Measurements from ENCODE around the gene BCAN.
A peak's percentile ranks its signal among the peaks of the same experiment; 100 is the strongest.

Gene BCAN

GRCh38 chr1:156659661-156659987, 17.7 kb downstream of the BCAN start:
- DNase-seq, result no peak
- no peak for TF ChIP-seq CTCF (IDR thresholded peaks at IDR 0.05; ENCODE audit: low read depth, low read length)
- H3K9me3 ChIP-seq (ENCODE audit: severe bottlenecking), result no peaks in the 10 kb centered on the region
- 0 out of 2 replicates have a peak overlapping the region, but pooled peaks have one; percentile 2 for H3K27ac ChIP-seq
- H3K27me3 ChIP-seq (ENCODE audit: insufficient read depth, low read depth, severe bottlenecking), result no peaks in the 10 kb centered on the region
- no peaks in the 10 kb centered on the region for H3K36me3 ChIP-seq
- no peak overlapping the region for H3K4me3 ChIP-seq (ENCODE audit: low read depth, low read length)

GRCh38 chr1:156659988-156660751, 18.3 kb downstream of the BCAN start:
- Histone ChIP-seq H3K4me3 (ENCODE audit: low read depth, low read length) (no peak overlapping the region), H3K9me3 (ENCODE audit: severe bottlenecking) (no peaks in the 10 kb centered on the region)

GRCh38 chr1:156660752-156661112, 18.8 kb downstream of the BCAN start:
- Histone ChIP-seq H3K36me3 (no peaks in the 10 kb centered on the region), H3K27me3 (ENCODE audit: insufficient read depth, low read depth, severe bottlenecking) (no peaks in the 10 kb centered on the region), H3K9me3 (ENCODE audit: severe bottlenecking) (no peaks in the 10 kb centered on the region), H3K4me3 (ENCODE audit: low read depth, low read length) (peak overlapping the region; percentile 17), H3K27ac (peak overlapping the region; percentile 97)
- TF ChIP-seq CTCF (IDR thresholded peaks at IDR 0.05; ENCODE audit: low read depth, low read length), result no peak
- DNase-seq, result no peak

More at GRCh38 chr1:156659988-156660751, 18.3 kb downstream of the BCAN start:
- TF ChIP-seq CTCF (IDR thresholded peaks at IDR 0.05; ENCODE audit: low read depth, low read length), result peak; percentile 99
- Histone ChIP-seq H3K27me3 (ENCODE audit: insufficient read depth, low read depth, severe bottlenecking) (no peaks in the 10 kb centered on the region), H3K36me3 (no peaks in the 10 kb centered on the region), H3K27ac (peak overlapping the region; percentile 97)
- DNase-seq, result peak; percentile 100

- H3K27ac ChIP-seq, result peak overlapping the region; percentile 97
- no peak for DNase-seq
- H3K36me3 ChIP-seq, result no peaks in the 10 kb centered on the region
- TF ChIP-seq CTCF (IDR thresholded peaks at IDR 0.05; ENCODE audit: low read depth, low read length), result no peak
- H3K27me3 ChIP-seq (ENCODE audit: insufficient read depth, low read depth, severe bottlenecking), result no peaks in the 10 kb centered on the region
- no peak overlapping the region for H3K4me3 ChIP-seq (ENCODE audit: low read depth, low read length)
- H3K9me3 ChIP-seq (ENCODE audit: severe bottlenecking), result no peaks in the 10 kb centered on the region
Observed at GRCh38 chr1:156662005-156662799, 20.3 kb downstream of the BCAN start.

- Histone ChIP-seq H3K4me3 (ENCODE audit: low read depth, low read length) (no peak overlapping the region), H3K27me3 (ENCODE audit: insufficient read depth, low read depth, severe bottlenecking) (no peaks in the 10 kb centered on the region), H3K9me3 (ENCODE audit: severe bottlenecking) (no peaks in the 10 kb centered on the region), H3K36me3 (no peaks in the 10 kb centered on the region), H3K27ac (peak overlapping the region; percentile 97)
- TF ChIP-seq CTCF (IDR thresholded peaks at IDR 0.05; ENCODE audit: low read depth, low read length), result no peak
- no peak for DNase-seq
Observed at GRCh38 chr1:156662800-156663055, 20.8 kb downstream of the BCAN start.
